Ovary (tissue), 3 donors: ENCODE measurements around the gene PEAK1.

ENCODE experiments used
- CTCF ChIP-seq, 3 donors: fragments of 450-650 bp in 2 of 3; fragments of 200-600 bp in 1 of 3; IDR thresholded peaks; one replicate each; pipeline versions ENCODE4 v1.5.1 to v1.8.0; 2016 to 2022; ENCODE audit warnings: antibody characterized with exemption in 3 of 3, mild to moderate bottlenecking in 1 of 3
- EP300 ChIP-seq: sonication (generic); formaldehyde crosslinking; IDR thresholded peaks from one replicate; pipeline ENCODE4 v1.6.1; 2017; ENCODE audit warnings: antibody characterized with exemption
- POLR2A ChIP-seq: fragments of 450-650 bp; IDR thresholded peaks from one replicate; pipeline ENCODE4 v1.6.1; 2017; ENCODE audit warnings: antibody characterized with exemption, mild to moderate bottlenecking, moderate library complexity
- donor health status: DM: no; HTN: no; CAD: no.

GRCh38 chr15:77123854-77124253, 296.1 kb downstream of the PEAK1 start:
- TF ChIP-seq CTCF (IDR thresholded peaks at IDR 0.05) (no peak), POLR2A (no peak), EP300 (no peak)
